Duodenal mucosa (tissue), 2 donors: Measurements from ENCODE around the gene RSAD1.

Experiments used
- H3K27ac ChIP-seq: one replicate; pipeline ENCODE4 v1.7.0; 2013; ENCODE audit warnings: low read depth, low read length
- H3K27me3 ChIP-seq, 2 donors: one replicate each; pipeline ENCODE4 v1.7.0; 2013; ENCODE audit warnings: low read length in 2 of 2, control low read depth in 1 of 2; ENCODE audit not compliant: insufficient read depth in 2 of 2, control insufficient read depth in 1 of 2
- H3K36me3 ChIP-seq, 2 donors: one replicate each; pipeline ENCODE4 v1.7.0; 2013; ENCODE audit warnings: low read length in 2 of 2, control low read depth in 1 of 2; ENCODE audit not compliant: insufficient read depth in 2 of 2, control insufficient read depth in 1 of 2
- H3K4me1 ChIP-seq, 2 donors: one replicate each; pipeline ENCODE4 v1.7.0; 2013; ENCODE audit warnings: low read length in 2 of 2, control low read depth in 1 of 2; ENCODE audit not compliant: insufficient read depth in 2 of 2, control insufficient read depth in 1 of 2
- H3K4me3 ChIP-seq, 2 donors: one replicate each; pipeline ENCODE4 v1.7.0; 2013; ENCODE audit warnings: low read length in 2 of 2, low read depth in 1 of 2
- H3K9ac ChIP-seq, 2 donors: one replicate each; pipeline ENCODE4 v1.7.0; 2013; ENCODE audit warnings: low read length in 2 of 2, low read depth in 1 of 2
- H3K9me3 ChIP-seq, 2 donors: one replicate each; pipeline ENCODE4 v1.7.0; 2013; ENCODE audit warnings: low read length in 2 of 2, control low read depth in 1 of 2; ENCODE audit not compliant: control insufficient read depth in 1 of 2

RSAD1 gene

GRCh38 chr17:50443505-50443974 lies 35.1 kb upstream of the RSAD1 start:
- Histone ChIP-seq H3K9ac (no peak overlapping the region), H3K27ac (no peak overlapping the region), H3K4me1 (peaks cover 27 to 38% of the 10 kb centered on the region in 2 donors), H3K36me3 (no peaks in the 10 kb centered on the region), H3K9me3 (no peaks in the 10 kb centered on the region), H3K4me3 (no peak overlapping the region), H3K27me3 (no peaks in the 10 kb centered on the region)

- Histone ChIP-seq H3K4me1 (peaks cover 24 to 30% of the 10 kb centered on the region in 2 donors), H3K9ac (no peak overlapping the region), H3K27ac (no peak overlapping the region), H3K27me3 (no peaks in the 10 kb centered on the region), H3K9me3 (no peaks in the 10 kb centered on the region), H3K36me3 (no peaks in the 10 kb centered on the region), H3K4me3 (no peak overlapping the region)
Measured at GRCh38 chr17:50444841-50445715, 33.6 kb upstream of the RSAD1 start.

DNA sequence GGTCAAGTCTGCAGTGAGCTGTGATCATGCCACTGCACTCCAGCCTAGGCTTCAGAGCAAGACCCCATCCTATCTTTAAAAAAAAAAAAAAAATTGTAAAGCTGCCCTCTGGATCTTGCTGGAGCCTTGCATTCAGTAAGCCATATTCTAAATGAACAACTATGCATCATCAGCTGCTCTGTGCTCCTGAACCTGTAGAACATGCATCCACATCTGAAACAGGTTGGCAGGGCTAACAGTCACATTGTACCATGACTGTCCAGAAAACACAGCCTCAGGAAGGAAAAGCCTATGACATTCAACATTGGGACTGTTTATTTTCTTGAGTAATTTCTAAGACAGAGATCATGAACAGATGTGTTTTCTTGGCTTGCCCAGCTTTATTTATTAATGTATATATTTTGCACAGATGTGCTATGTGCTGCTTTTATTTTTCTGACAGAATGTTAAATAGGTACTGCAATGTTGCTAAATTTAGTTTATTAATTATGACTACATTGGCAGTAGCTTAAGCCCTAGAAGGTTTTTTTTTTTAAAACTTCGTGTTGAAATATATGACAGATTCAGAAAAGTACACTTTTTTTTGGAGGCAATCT lies 32.8 kb upstream of the RSAD1 start:
- H3K4me1 ChIP-seq, result peaks cover 17 to 23% of the 10 kb centered on the region in 2 donors
- no peak overlapping the region for H3K9ac ChIP-seq
- H3K36me3 ChIP-seq, result no peaks in the 10 kb centered on the region
- H3K27me3 ChIP-seq, result no peaks in the 10 kb centered on the region
- no peak overlapping the region for H3K27ac ChIP-seq
- H3K9me3 ChIP-seq, result no peaks in the 10 kb centered on the region
- H3K4me3 ChIP-seq, result no peak overlapping the region

DNA sequence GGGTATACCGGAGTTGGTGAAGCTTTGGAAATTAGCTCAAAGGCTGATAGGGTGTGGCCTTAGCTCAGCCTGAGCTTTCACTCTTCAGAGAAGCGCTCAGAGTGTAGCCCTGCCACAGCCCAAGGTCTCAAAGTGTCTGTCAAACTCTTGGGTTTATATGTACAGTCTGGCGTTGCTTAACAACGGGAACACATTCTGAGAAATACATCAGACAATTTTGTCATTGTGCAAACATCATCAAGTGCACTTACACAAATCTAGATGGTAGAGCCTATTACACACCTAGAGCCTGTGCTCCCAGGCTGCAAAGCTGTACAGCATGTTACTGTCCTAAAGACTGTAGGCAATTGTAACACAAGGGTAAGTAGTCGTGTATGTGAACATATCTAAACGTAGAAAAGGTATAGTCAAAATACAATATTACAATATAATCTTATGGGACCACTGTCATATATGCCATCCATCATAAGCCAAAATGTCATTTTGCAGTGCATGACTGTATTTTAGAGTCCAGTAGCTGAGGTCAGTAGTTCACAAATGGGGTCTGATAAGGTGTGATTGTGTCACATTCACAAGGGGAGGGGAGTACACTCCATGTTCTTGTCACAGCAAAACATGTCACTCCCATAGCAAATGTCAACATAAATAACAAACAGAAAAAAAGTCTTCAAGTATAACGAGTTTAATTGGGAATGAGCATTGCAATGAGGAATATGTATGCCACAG lies 30.6 kb upstream of the RSAD1 start:
- Histone ChIP-seq H3K27me3 (no peaks in the 10 kb centered on the region), H3K9ac (no peak overlapping the region), H3K4me1 (peaks cover 17 to 22% of the 10 kb centered on the region in 2 donors), H3K36me3 (no peaks in the 10 kb centered on the region), H3K9me3 (no peaks in the 10 kb centered on the region), H3K27ac (no peak overlapping the region), H3K4me3 (no peak overlapping the region)

GRCh38 chr17:50448643-50449042 lies 30.0 kb upstream of the RSAD1 start:
- Histone ChIP-seq H3K4me3 (no peak overlapping the region), H3K27ac (no peak overlapping the region), H3K9me3 (no peaks in the 10 kb centered on the region), H3K4me1 (peaks cover 12 to 19% of the 10 kb centered on the region in 2 donors), H3K36me3 (no peaks in the 10 kb centered on the region), H3K27me3 (no peaks in the 10 kb centered on the region), H3K9ac (no peak overlapping the region)

DNA sequence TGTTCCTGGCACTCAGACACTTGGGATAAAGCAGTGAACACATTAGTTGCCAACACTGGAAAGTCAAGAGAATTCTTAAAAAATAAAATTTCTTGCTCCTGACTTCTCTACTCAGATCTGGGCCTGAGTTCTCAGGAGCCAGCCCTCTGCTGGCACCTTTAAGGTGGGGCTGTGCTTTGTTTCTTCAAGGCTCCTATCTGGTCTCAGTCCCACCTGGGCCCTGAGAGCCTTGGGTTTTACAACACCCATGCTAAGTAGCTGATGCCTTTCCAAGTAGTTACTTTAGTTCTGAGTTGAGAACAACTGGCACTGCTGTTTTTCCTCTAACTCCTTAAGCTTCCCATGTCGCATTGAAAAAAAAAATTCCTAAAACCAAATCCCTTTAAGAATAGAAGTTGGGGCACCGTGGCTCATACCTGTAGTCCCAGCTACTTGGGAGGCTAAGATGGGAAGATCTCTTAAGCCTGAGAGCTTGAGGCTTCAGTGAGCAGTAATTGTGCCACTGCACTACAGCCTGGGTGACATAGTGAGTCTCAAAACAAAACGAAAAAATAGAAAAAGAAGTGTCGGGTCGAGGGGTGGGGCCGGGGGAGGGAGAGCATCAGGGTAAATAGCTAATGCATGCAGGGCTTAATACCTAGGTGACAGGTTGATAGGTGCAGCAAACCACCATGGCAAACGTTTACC lies 26.6 kb upstream of the RSAD1 start:
- H3K4me1 ChIP-seq, result peaks cover 8 to 16% of the 10 kb centered on the region in 2 donors
- no peak overlapping the region for H3K4me3 ChIP-seq
- no peak overlapping the region for H3K9ac ChIP-seq
- H3K9me3 ChIP-seq, result no peaks in the 10 kb centered on the region
- no peak overlapping the region for H3K27ac ChIP-seq
- H3K27me3 ChIP-seq, result no peaks in the 10 kb centered on the region
- peaks cover 0 to 2% of the 10 kb centered on the region in 2 donors for H3K36me3 ChIP-seq

DNA sequence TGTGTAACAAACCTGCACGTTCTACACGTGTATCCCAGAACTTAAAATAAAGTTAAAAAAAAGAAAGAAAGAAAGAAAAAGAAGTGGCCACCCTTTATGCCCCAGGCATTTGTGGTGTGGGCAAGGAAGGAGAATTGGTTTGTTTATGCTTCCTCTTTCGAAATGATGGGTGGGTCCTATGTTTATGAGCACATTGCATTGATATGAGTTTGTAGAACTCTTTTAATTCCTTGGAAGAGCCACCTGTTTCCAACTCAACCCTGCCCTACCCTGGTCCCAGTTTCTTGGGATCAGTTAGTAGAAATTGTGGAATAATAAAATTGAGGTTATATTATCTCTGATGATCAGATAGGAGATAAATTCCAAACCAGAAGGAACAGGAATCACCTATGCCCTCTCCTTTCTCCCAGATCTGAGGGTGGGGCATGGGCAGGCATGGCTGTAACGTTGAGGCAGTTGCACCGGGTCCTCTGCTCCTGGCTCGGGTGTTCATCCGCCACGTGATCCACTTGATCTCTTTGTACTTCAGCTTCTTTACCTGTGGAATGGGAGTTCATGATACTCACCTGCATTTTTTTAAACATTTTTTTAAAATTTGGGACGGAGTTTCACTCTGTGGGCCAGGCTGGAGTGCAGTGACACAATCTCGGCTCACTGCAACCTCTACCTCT lies 25.9 kb upstream of the RSAD1 start:
- no peaks in the 10 kb centered on the region for H3K27me3 ChIP-seq
- H3K27ac ChIP-seq, result no peak overlapping the region
- H3K4me1 ChIP-seq, result peaks cover 8 to 13% of the 10 kb centered on the region in 2 donors

DNA sequence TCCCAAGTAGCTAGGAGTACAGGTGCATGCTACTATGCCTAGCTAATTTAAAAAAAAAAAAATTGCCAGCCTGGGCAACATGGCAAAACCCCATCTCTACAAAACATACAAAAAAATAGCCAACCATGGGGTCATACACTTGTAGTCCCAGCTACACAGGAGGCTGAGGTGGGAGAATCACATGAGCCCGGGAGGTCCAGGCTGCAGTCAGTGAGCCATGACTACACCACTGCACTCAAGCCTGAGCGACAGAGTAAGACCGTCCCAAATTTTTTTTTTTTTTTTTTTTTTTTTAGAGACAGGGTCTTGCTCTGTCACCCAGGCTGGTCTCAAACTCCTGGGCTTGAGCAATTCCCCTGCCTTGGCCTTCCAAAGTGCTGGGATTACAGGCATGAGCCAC lies 24.8 kb upstream of the RSAD1 start:
- no peaks in the 10 kb centered on the region for H3K9me3 ChIP-seq
- H3K36me3 ChIP-seq, result peaks cover 0 to 2% of the 10 kb centered on the region in 2 donors
- no peak overlapping the region for H3K4me3 ChIP-seq
- no peaks in the 10 kb centered on the region for H3K27me3 ChIP-seq
- peaks cover 10 to 22% of the 10 kb centered on the region in 2 donors for H3K4me1 ChIP-seq
- H3K27ac ChIP-seq, result no peak overlapping the region
- H3K9ac ChIP-seq, result no peak overlapping the region

More for the DNA sequence above, 25.9 kb upstream of the RSAD1 start:
- peaks cover 0 to 2% of the 10 kb centered on the region in 2 donors for H3K36me3 ChIP-seq
- no peak overlapping the region for H3K9ac ChIP-seq
- H3K4me3 ChIP-seq, result no peak overlapping the region
- H3K9me3 ChIP-seq, result no peaks in the 10 kb centered on the region

DNA sequence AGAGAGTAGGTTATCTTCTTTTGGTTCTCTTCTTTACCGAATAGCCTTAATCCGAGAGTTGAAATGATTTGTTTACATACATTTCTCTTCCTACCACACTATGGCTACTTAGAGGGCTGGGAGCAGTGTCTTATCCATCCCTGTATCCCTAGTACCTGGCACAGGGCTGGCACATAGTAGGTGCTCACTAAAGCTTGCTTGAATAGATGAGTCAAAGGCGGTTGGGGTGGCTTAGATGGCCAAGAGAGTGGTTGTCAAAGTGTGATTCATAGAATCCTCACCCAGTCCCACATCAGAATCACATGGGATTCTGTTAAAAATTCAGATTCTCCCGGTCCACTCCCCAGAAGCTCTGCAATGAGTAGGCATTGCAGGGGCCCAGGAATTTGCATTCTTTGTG lies 21.0 kb upstream of the RSAD1 start:
- peaks cover 15 to 17% of the 10 kb centered on the region in 2 donors for H3K4me1 ChIP-seq
- no peaks in the 10 kb centered on the region for H3K9me3 ChIP-seq
- no peak overlapping the region for H3K4me3 ChIP-seq
- H3K9ac ChIP-seq, result no peak overlapping the region
- H3K36me3 ChIP-seq, result peaks cover 0 to 5% of the 10 kb centered on the region in 2 donors
- no peaks in the 10 kb centered on the region for H3K27me3 ChIP-seq
- no peak overlapping the region for H3K27ac ChIP-seq
